Endothelial cell of umbilical vein (primary cell): ENCODE data around the gene TBC1D24.

ENCODE experiments used
- EZH2 ChIP-seq: IDR thresholded peaks from 2 replicates; pipeline ENCODE4 v1.6.1; 2012; ENCODE audit warnings: borderline replicate concordance, low read depth, mild to moderate bottlenecking, moderate library complexity, low read length, inconsistent platforms; ENCODE audit not compliant: severe bottlenecking
- FOS ChIP-seq: IDR thresholded peaks from 2 replicates; pipeline ENCODE4 v1.6.1; 2011; ENCODE audit warnings: mild to moderate bottlenecking, low read length, moderate library complexity, borderline replicate concordance; ENCODE audit not compliant: insufficient read depth
- GATA2 ChIP-seq: IDR thresholded peaks from 2 replicates; pipeline ENCODE4 v1.7.0; 2011; ENCODE audit warnings: low read depth, mild to moderate bottlenecking, moderate library complexity, mixed read lengths, low read length; ENCODE audit not compliant: insufficient read length, insufficient read depth
- MAX ChIP-seq: IDR thresholded peaks from 2 replicates; pipeline ENCODE4 v1.6.1; 2011; ENCODE audit not compliant: insufficient read depth, insufficient read length
- MYC ChIP-seq: IDR thresholded peaks from one replicate; pipeline ENCODE4 v1.6.1; 2011; ENCODE audit warnings: mild to moderate bottlenecking, low read depth, low read length
- POLR2A ChIP-seq: IDR thresholded peaks from 2 replicates; pipeline ENCODE4 v1.6.1; 2012; ENCODE audit warnings: low read depth, mild to moderate bottlenecking, control low read depth, low read length
- POLR2AphosphoS5 ChIP-seq: IDR thresholded peaks from 2 replicates; pipeline ENCODE4 v1.6.1; 2012; ENCODE audit warnings: low read depth, mild to moderate bottlenecking, control low read depth, low read length, moderate library complexity; ENCODE audit not compliant: insufficient read depth
- TF ChIP-seq, protein P1 (sequence below), 2 donors: IDR thresholded peaks; 1 replicate in 1 of 2; 2 replicates in 1 of 2; pipeline ENCODE4 v1.5.1; 2011; ENCODE audit warnings: low read length in 2 of 2, mild to moderate bottlenecking in 2 of 2, moderate library complexity in 2 of 2, control low read depth in 1 of 2, inconsistent platforms in 1 of 2, low read depth in 1 of 2; ENCODE audit not compliant: insufficient read depth in 1 of 2; ENCODE audit errors: extremely low read depth in 1 of 2

DNA sequence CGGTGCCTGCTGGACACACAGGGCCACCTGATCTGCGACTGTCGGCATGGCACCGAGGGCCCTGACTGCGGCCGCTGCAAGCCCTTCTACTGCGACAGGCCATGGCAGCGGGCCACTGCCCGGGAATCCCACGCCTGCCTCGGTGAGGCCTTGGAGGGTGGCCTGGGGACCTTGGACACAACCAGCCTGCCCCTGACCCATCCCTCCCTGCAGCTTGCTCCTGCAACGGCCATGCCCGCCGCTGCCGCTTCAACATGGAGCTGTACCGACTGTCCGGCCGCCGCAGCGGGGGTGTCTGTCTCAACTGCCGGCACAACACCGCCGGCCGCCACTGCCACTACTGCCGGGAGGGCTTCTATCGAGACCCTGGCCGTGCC, 2.5 kb upstream of the TBC1D24 start:
- no peak for TF ChIP-seq POLR2AphosphoS5
- TF ChIP-seq, protein P1, sequence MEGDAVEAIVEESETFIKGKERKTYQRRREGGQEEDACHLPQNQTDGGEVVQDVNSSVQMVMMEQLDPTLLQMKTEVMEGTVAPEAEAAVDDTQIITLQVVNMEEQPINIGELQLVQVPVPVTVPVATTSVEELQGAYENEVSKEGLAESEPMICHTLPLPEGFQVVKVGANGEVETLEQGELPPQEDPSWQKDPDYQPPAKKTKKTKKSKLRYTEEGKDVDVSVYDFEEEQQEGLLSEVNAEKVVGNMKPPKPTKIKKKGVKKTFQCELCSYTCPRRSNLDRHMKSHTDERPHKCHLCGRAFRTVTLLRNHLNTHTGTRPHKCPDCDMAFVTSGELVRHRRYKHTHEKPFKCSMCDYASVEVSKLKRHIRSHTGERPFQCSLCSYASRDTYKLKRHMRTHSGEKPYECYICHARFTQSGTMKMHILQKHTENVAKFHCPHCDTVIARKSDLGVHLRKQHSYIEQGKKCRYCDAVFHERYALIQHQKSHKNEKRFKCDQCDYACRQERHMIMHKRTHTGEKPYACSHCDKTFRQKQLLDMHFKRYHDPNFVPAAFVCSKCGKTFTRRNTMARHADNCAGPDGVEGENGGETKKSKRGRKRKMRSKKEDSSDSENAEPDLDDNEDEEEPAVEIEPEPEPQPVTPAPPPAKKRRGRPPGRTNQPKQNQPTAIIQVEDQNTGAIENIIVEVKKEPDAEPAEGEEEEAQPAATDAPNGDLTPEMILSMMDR (IDR thresholded peaks at IDR 0.05; ENCODE audit: extremely low read depth in 1 of 2, insufficient read depth in 1 of 2, low read depth in 1 of 2, low read length in 2 of 2), result no peak
- no peak for TF ChIP-seq POLR2A
- no peak for TF ChIP-seq MAX
- no peak for TF ChIP-seq EZH2
- no peak for TF ChIP-seq MYC
- no peak for TF ChIP-seq GATA2
- TF ChIP-seq FOS, result no peak
